LNCAP (cell line): ENCODE results near the gene HOXD3.

Source experiments
- CTCF ChIP-seq: fragments of 450-650 bp; IDR thresholded peaks from 2 replicates; pipeline ENCODE4 v1.5.1; 2017; ENCODE audit warnings: mild to moderate bottlenecking

Gene HOXD3

GRCh38 chr2:176158186-176158591, 1.1 kb downstream of the HOXD3 start:
- no peak for TF ChIP-seq CTCF

- no peak for TF ChIP-seq CTCF
Measured at GRCh38 chr2:176158855-176159662, 2.0 kb downstream of the HOXD3 start.

- no peak for TF ChIP-seq CTCF
Measured at GRCh38 chr2:176159663-176160250, 2.6 kb downstream of the HOXD3 start.

GRCh38 chr2:176160251-176160985, 3.3 kb downstream of the HOXD3 start:
- no peak for TF ChIP-seq CTCF

- no peak for TF ChIP-seq CTCF
Measured at GRCh38 chr2:176160986-176161824, 4.1 kb downstream of the HOXD3 start.

GRCh38 chr2:176161825-176162626, 4.9 kb downstream of the HOXD3 start:
- no peak for TF ChIP-seq CTCF
